DMS153 (cell line): ENCODE data around the gene AP1G1.
A peak's percentile ranks its signal among the peaks of the same experiment; 100 is the strongest.

Experiments used
- DNase-seq: peaks from one replicate; lab custom pipeline; 2025; lab: John Stamatoyannopoulos, UW

AP1G1 gene

GRCh38 chr16:71754108-71754507, 54.5 kb downstream of the AP1G1 start:
- no peak for DNase-seq

GRCh38 chr16:71748226-71748625, 60.4 kb downstream of the AP1G1 start:
- no peak for DNase-seq

GRCh38 chr16:71746442-71747046, 62.1 kb downstream of the AP1G1 start:
- no peak for DNase-seq

GRCh38 chr16:71738855-71739254, 69.8 kb downstream of the AP1G1 start:
- DNase-seq: no peak

- DNase-seq: no peak
Measured at GRCh38 chr16:71737501-71737900, 71.1 kb downstream of the AP1G1 start.

GRCh38 chr16:71734511-71734910, 74.1 kb downstream of the AP1G1 start:
- DNase-seq: no peak

GRCh38 chr16:71732587-71732986, 76.0 kb downstream of the AP1G1 start:
- DNase-seq: no peak

- DNase-seq: no peak
Measured at GRCh38 chr16:71727551-71728324, 80.9 kb downstream of the AP1G1 start.

GRCh38 chr16:71726476-71727315, 81.9 kb downstream of the AP1G1 start:
- no peak for DNase-seq

GRCh38 chr16:71724320-71724751, 84.3 kb downstream of the AP1G1 start, which contains the start of gene PHLPP2:
TSS of gene PHLPP2 (minus strand) at chr16:71724701. CDS start at chr16:71714795, 9,906 bp downstream.
- no peak for DNase-seq

- DNase-seq: peak; percentile 55
Measured at GRCh38 chr16:71723537-71724319, 84.9 kb downstream of the AP1G1 start.

- peak; percentile 59 for DNase-seq
Measured at GRCh38 chr16:71722801-71723536, 85.7 kb downstream of the AP1G1 start.

GRCh38 chr16:71721066-71721740, 87.4 kb downstream of the AP1G1 start:
- no peak for DNase-seq

GRCh38 chr16:71712501-71712900, 96.1 kb downstream of the AP1G1 start:
- DNase-seq: no peak

GRCh38 chr16:71711789-71712188, 96.8 kb downstream of the AP1G1 start:
- DNase-seq: no peak

- no peak for DNase-seq
Measured at GRCh38 chr16:71709229-71709781, 99.3 kb downstream of the AP1G1 start.

- no peak for DNase-seq
Measured at GRCh38 chr16:71708696-71709095, 99.9 kb downstream of the AP1G1 start.

GRCh38 chr16:71707199-71707598, 101.4 kb downstream of the AP1G1 start:
- no peak for DNase-seq

GRCh38 chr16:71706046-71706445, 102.6 kb downstream of the AP1G1 start:
- no peak for DNase-seq

- DNase-seq: no peak
Measured at GRCh38 chr16:71703333-71703732, 105.3 kb downstream of the AP1G1 start.
